Mesendoderm (in vitro differentiated cells): Measurements from ENCODE around the gene ENTREP1.

Source experiments
- DNase-seq: peaks from one replicate; pipeline ENCODE4 v3.0.0; 2013
- H2AK5ac ChIP-seq: 2 replicates; pipeline ENCODE4 v1.6.1; 2013; ENCODE audit warnings: low read length, inconsistent platforms
- H2BK120ac ChIP-seq: 2 replicates; pipeline ENCODE4 v1.6.1; 2013; ENCODE audit warnings: low read depth, mild to moderate bottlenecking, low read length, moderate library complexity, mixed read lengths
- H2BK15ac ChIP-seq: replicated peaks from 2 replicates; pipeline ENCODE4 v1.6.1; 2013; ENCODE audit warnings: low read depth, mild to moderate bottlenecking, moderate library complexity
- H2BK5ac ChIP-seq: 2 replicates; pipeline ENCODE4 v1.6.1; 2013; ENCODE audit warnings: low read length, inconsistent platforms
- H3K18ac ChIP-seq: 2 replicates; pipeline ENCODE4 v1.6.1; 2013; ENCODE audit warnings: mild to moderate bottlenecking, low read length, mixed read lengths
- H3K23ac ChIP-seq: one replicate; pipeline ENCODE4 v1.6.1; 2013; ENCODE audit warnings: low read length
- H3K27ac ChIP-seq: 2 replicates; pipeline ENCODE4 v1.5.1; 2013; ENCODE audit warnings: low read depth, mild to moderate bottlenecking, inconsistent platforms, low read length, moderate library complexity
- H3K27me3 ChIP-seq: 2 replicates; pipeline ENCODE4 v1.6.1; 2013; ENCODE audit warnings: low read length, control low read depth, mild to moderate bottlenecking, inconsistent platforms; ENCODE audit not compliant: insufficient read depth, poor library complexity
- H3K36me3 ChIP-seq: 2 replicates; pipeline ENCODE4 v1.6.1; 2013; ENCODE audit warnings: low read length, inconsistent platforms; ENCODE audit not compliant: control insufficient read depth, insufficient read depth
- H3K4ac ChIP-seq: one replicate; pipeline ENCODE4 v1.6.1; 2013; ENCODE audit warnings: low read depth, mild to moderate bottlenecking, low read length, moderate library complexity
- H3K4me1 ChIP-seq: 2 replicates; pipeline ENCODE4 v1.6.1; 2013; ENCODE audit warnings: low read depth, low read length, inconsistent platforms; ENCODE audit not compliant: control insufficient read depth
- H3K4me2 ChIP-seq: 2 replicates; pipeline ENCODE4 v1.6.1; 2013; ENCODE audit warnings: low read length
- H3K4me3 ChIP-seq: 2 replicates; pipeline ENCODE4 v1.5.1; 2013; ENCODE audit warnings: mild to moderate bottlenecking, low read length
- H3K56ac ChIP-seq: one replicate; pipeline ENCODE4 v1.6.1; 2013; ENCODE audit warnings: low read length
- H3K79me1 ChIP-seq: 2 replicates; pipeline ENCODE4 v1.6.1; 2013; ENCODE audit warnings: low read length, inconsistent platforms
- H3K79me2 ChIP-seq: 2 replicates; pipeline ENCODE4 v1.6.1; 2013; ENCODE audit warnings: mild to moderate bottlenecking, low read length; ENCODE audit not compliant: control insufficient read depth, insufficient read depth
- H3K9ac ChIP-seq: 2 replicates; pipeline ENCODE4 v1.6.1; 2013; ENCODE audit warnings: low read length, inconsistent platforms
- H4K5ac ChIP-seq: one replicate; pipeline ENCODE4 v1.6.1; 2013; ENCODE audit warnings: low read length
- H4K8ac ChIP-seq: one replicate; pipeline ENCODE4 v1.6.1; 2013; ENCODE audit warnings: low read depth, mild to moderate bottlenecking, control low read depth, low read length, moderate library complexity
- WGBS: extraction: QIAGEN DNeasy Blood & Tissue Kit; methylation state at CpG from one replicate; pipeline ENCODE4 v1.1.7; 2013; ENCODE audit warnings: low lambda C conversion rate, missing lambda C conversion rate; ENCODE audit not compliant: insufficient coverage; ENCODE audit errors: extremely low coverage; 5-methylcytosine and 5-hydroxymethylcytosine counted together

Gene ENTREP1

DNA sequence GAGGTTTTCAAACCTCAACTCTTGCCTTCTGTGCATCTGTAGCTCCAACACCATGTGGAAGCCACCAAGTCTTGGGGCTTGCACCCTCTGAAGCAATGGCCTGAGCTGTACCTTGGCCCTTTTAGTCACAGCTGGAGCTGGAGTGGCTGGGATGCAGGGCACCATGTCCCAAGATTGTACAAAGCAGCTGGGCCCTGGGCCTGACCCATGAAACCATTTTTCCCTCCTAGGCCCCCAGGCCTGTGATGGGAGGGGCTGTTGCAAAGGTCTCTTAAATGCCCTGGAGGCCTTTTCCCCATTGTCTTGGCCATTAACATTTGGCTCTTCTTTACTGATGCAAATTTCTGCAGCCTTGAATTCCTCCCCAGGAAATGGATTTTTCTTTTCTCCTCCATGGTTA, 11.8 kb upstream of the ENTREP1 start:
- H3K27ac ChIP-seq: no peak overlapping the region
- H3K79me1 ChIP-seq: no peaks in the 10 kb centered on the region
- H2BK15ac ChIP-seq: no peak overlapping the region
- H3K4me3 ChIP-seq: no peak overlapping the region
- no peak overlapping the region for H2BK5ac ChIP-seq
- H3K23ac ChIP-seq: no peak overlapping the region
- no peak overlapping the region for H3K18ac ChIP-seq
- H3K56ac ChIP-seq: no peak overlapping the region
- H4K5ac ChIP-seq: no peak overlapping the region
- no peaks in the 10 kb centered on the region for H3K79me2 ChIP-seq
- no peak overlapping the region for H2AK5ac ChIP-seq
- peak; percentile 49 for DNase-seq
- no peaks in the 10 kb centered on the region for H3K27me3 ChIP-seq
- H2BK120ac ChIP-seq: no peak overlapping the region
- H3K36me3 ChIP-seq: no peaks in the 10 kb centered on the region
- peaks cover 3% of the 10 kb centered on the region for H3K4me1 ChIP-seq
- H3K4me2 ChIP-seq: no peak overlapping the region
- H4K8ac ChIP-seq: no peak overlapping the region
- no peak overlapping the region for H3K4ac ChIP-seq
- H3K9ac ChIP-seq: no peak overlapping the region

DNA sequence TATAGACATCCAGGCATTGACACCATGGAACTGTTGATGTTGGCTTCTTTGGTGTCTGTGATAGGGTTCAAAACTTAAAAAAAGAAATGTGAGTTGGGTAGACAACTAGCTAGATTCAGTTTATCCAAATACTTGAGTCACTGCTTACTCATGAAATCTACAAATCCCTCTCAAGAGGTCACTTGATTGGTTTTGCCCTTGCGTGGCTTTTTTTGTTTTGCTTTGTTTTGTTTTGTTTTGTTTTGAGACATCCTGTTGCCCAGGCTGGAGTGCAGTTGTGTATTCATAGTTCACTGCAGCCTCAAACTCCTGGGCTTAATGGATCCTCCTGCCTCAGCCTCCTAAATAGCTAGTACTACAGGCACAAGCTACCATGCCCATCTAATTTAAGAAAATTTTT, 10.5 kb upstream of the ENTREP1 start:
- no peak overlapping the region for H2BK5ac ChIP-seq
- H2AK5ac ChIP-seq: no peak overlapping the region
- no peak overlapping the region for H3K4me3 ChIP-seq
- no peak overlapping the region for H2BK120ac ChIP-seq
- no peak overlapping the region for H3K56ac ChIP-seq
- H3K36me3 ChIP-seq: no peaks in the 10 kb centered on the region
- no peaks in the 10 kb centered on the region for H3K4me1 ChIP-seq
- no peak overlapping the region for H3K27ac ChIP-seq
- no peak overlapping the region for H3K18ac ChIP-seq
- no peak overlapping the region for H3K4ac ChIP-seq
- H3K27me3 ChIP-seq: no peaks in the 10 kb centered on the region
- H3K79me2 ChIP-seq: no peaks in the 10 kb centered on the region
- no peaks in the 10 kb centered on the region for H3K79me1 ChIP-seq
- H3K9ac ChIP-seq: no peak overlapping the region
- H4K5ac ChIP-seq: no peak overlapping the region
- peak overlapping the region; percentile 47 for H2BK15ac ChIP-seq
- no peak for DNase-seq
- H3K4me2 ChIP-seq: no peak overlapping the region
- no CpG with 5 or more reads among the region's 1 CpG for WGBS
- H3K23ac ChIP-seq: no peak overlapping the region
- no peak overlapping the region for H4K8ac ChIP-seq

DNA sequence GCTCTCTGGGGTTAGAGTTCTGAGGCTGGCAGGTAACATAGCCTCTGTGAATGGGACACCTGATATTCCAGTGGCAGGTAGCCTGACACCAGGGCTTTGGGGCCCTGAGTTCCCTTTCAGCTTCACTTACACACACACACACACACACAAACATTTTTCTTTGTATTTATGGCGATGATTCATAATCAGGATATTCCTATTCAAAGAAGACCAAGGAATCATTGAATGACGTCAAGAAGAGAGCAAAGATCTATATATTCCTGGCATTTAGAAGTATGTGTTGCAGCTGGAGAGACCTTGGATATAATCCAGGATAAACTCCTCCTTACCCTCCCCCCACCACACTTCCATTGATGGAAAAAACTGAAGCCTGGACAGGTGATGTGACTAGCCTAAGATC, 7.9 kb upstream of the ENTREP1 start:
- WGBS: no CpG with 5 or more reads among the region's 2 CpGs
- Histone ChIP-seq H4K8ac (no peak overlapping the region), H3K56ac (no peak overlapping the region)

DNA sequence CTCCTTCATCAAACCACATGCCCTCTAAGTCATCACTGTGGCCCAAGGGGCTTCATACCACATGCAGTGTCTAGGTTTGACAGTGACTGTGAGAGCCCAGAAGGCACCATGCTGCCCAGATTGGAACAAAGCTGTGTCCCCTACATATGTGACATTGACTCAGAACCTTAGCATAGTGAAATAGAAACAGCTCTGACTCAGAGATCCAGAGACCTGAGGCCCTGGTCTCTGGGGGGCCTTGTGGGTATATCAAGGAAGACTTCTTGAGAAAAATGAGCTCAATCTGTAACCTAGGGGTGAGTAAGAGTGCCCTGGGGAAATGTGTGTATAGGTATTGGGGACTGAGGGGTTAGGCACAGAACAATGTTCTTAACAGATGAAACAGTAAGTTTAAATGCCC, 7.1 kb upstream of the ENTREP1 start:
- no peak overlapping the region for H4K5ac ChIP-seq

More for the DNA sequence above, 7.9 kb upstream of the ENTREP1 start:
- no peak overlapping the region for H2AK5ac ChIP-seq
- H3K27ac ChIP-seq: no peak overlapping the region
- H4K5ac ChIP-seq: no peak overlapping the region
- no peak overlapping the region for H2BK5ac ChIP-seq
- H2BK120ac ChIP-seq: no peak overlapping the region
- no peaks in the 10 kb centered on the region for H3K4me1 ChIP-seq
- no peaks in the 10 kb centered on the region for H3K79me2 ChIP-seq
- DNase-seq: no peak
- no peak overlapping the region for H3K4ac ChIP-seq
- no peak overlapping the region for H3K4me2 ChIP-seq
- no peak overlapping the region for H2BK15ac ChIP-seq
- no peaks in the 10 kb centered on the region for H3K27me3 ChIP-seq
- H3K4me3 ChIP-seq: no peak overlapping the region
- no peak overlapping the region for H3K23ac ChIP-seq
- no peaks in the 10 kb centered on the region for H3K79me1 ChIP-seq
- H3K36me3 ChIP-seq: no peaks in the 10 kb centered on the region
- H3K9ac ChIP-seq: no peak overlapping the region
- H3K18ac ChIP-seq: no peak overlapping the region

DNA sequence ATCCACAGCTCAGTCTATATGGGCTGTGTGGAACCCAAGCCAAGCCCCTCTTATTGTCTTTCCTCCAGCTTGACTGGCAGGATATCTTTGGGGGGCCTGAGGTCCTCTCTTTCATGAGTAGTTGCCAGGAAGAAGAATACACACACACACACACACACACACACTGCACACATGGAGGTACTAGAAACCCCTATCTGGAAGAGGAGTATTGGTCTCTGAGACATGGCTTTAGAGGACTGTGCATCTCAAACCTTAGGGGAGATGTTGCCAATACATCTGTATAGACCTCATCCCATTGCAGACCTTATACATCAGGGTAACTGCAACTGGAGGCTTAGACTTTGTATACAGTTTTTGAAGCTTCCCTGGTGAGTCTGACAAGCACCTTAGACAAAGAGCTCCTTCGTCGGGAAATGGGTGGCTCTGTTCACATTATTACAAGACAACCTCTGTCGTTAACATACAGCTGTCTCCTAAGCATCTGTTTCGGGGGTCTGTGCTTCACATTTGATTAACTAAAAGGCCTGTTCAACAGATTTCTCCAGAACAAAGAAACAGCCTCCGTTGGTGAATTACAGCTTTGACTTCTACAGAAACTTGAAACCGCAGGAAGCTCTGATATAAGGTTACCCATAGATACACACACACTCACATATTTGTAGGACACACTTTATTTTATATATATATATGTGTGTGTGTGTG, 5.5 kb upstream of the ENTREP1 start:
- H3K4me1 ChIP-seq: no peaks in the 10 kb centered on the region
- H3K27me3 ChIP-seq: no peaks in the 10 kb centered on the region
- no peak overlapping the region for H2BK15ac ChIP-seq
- H2BK120ac ChIP-seq: no peak overlapping the region
- no peak overlapping the region for H3K9ac ChIP-seq
- H3K4me3 ChIP-seq: no peak overlapping the region
- H4K8ac ChIP-seq: no peak overlapping the region
- DNase-seq: no peak
- no CpG with 5 or more reads among the region's 6 CpGs for WGBS
- H3K27ac ChIP-seq: no peak overlapping the region
- H3K23ac ChIP-seq: no peak overlapping the region
- no peak overlapping the region for H2BK5ac ChIP-seq
- no peak overlapping the region for H3K4me2 ChIP-seq
- H3K79me1 ChIP-seq: no peaks in the 10 kb centered on the region
- no peaks in the 10 kb centered on the region for H3K79me2 ChIP-seq
- H2AK5ac ChIP-seq: no peak overlapping the region
- no peak overlapping the region for H4K5ac ChIP-seq
- no peak overlapping the region for H3K4ac ChIP-seq
- no peaks in the 10 kb centered on the region for H3K36me3 ChIP-seq
- H3K18ac ChIP-seq: no peak overlapping the region
- no peak overlapping the region for H3K56ac ChIP-seq

More for the DNA sequence above, 7.1 kb upstream of the ENTREP1 start:
- Histone ChIP-seq H3K27me3 (no peaks in the 10 kb centered on the region), H3K9ac (no peak overlapping the region), H3K27ac (no peak overlapping the region), H2AK5ac (no peak overlapping the region), H3K36me3 (no peaks in the 10 kb centered on the region), H3K18ac (no peak overlapping the region), H2BK120ac (no peak overlapping the region), H3K23ac (no peak overlapping the region), H2BK5ac (no peak overlapping the region), H4K8ac (no peak overlapping the region), H3K79me2 (no peaks in the 10 kb centered on the region), H3K4ac (no peak overlapping the region), H3K79me1 (no peaks in the 10 kb centered on the region), H3K4me1 (no peaks in the 10 kb centered on the region), H2BK15ac (no peak overlapping the region), H3K56ac (no peak overlapping the region), H3K4me2 (no peak overlapping the region), H3K4me3 (no peak overlapping the region)
- no peak for DNase-seq

DNA sequence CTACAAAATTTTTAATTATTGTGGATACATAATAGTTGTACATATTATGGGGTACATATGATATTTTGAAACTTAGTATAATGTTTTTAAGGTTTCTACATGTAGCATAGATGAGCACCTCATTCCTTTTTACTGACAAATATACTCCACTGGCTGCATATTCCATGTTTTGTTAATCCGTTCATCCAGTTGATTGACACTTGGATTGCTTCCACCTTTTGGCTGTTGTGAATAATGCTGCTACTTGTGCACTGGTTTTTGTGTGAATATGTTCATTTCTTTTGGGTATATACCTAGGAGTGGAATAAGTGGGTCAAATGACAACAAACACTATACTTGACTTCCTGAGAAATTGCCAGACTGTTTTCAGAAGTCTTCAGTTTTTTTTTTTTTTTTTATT, 2.8 kb upstream of the ENTREP1 start:
- WGBS: no CpG with 5 or more reads among the region's 1 CpG
- no peak overlapping the region for H3K4me2 ChIP-seq
- no peak for DNase-seq

More for the DNA sequence above, 2.8 kb upstream of the ENTREP1 start:
- H3K27me3 ChIP-seq: no peaks in the 10 kb centered on the region
- no peak overlapping the region for H3K23ac ChIP-seq
- no peaks in the 10 kb centered on the region for H3K36me3 ChIP-seq
- H4K5ac ChIP-seq: no peak overlapping the region
- peaks cover 11% of the 10 kb centered on the region for H3K79me2 ChIP-seq
- H4K8ac ChIP-seq: no peak overlapping the region
- no peak overlapping the region for H2BK15ac ChIP-seq
- no peak overlapping the region for H3K9ac ChIP-seq
- no peak overlapping the region for H3K27ac ChIP-seq
- no peak overlapping the region for H2BK120ac ChIP-seq
- H3K56ac ChIP-seq: no peak overlapping the region
- no peak overlapping the region for H2BK5ac ChIP-seq
- H3K4me3 ChIP-seq: no peak overlapping the region
- H3K18ac ChIP-seq: no peak overlapping the region
- peaks cover 6% of the 10 kb centered on the region for H3K79me1 ChIP-seq
- no peak overlapping the region for H3K4ac ChIP-seq
- H2AK5ac ChIP-seq: no peak overlapping the region
- peaks cover 2% of the 10 kb centered on the region for H3K4me1 ChIP-seq
